Stimulated activated memory B cell treated with anti-CD40 and anti-IgM and Interleukin-4, amounts not matched to agents 10 μg/mL and 1 μg/mL and 100 μg/mL, for 72 hours (primary cell): ENCODE data around the gene CYYR1.

Experiments used
- ATAC-seq: fragments of 150-1000 bp; cut with Tn5 transposase; 2 replicates; pipeline ENCODE4 v1.10.0; 2021
- H3K27ac Mint-ChIP-seq: one replicate; pipeline ENCODE4 v1.8.0; 2022; ENCODE audit warnings: mild to moderate bottlenecking, mixed read lengths
- H3K27me3 Mint-ChIP-seq: one replicate; pipeline ENCODE4 v1.8.0; 2022; ENCODE audit warnings: mixed read lengths
- H3K36me3 Mint-ChIP-seq: one replicate; pipeline ENCODE4 v1.8.0; 2022; ENCODE audit warnings: mixed read lengths
- H3K4me1 Mint-ChIP-seq: one replicate; pipeline ENCODE4 v1.8.0; 2022; ENCODE audit warnings: mixed read lengths
- H3K4me3 Mint-ChIP-seq: one replicate; pipeline ENCODE4 v1.8.0; 2022; ENCODE audit warnings: mild to moderate bottlenecking, moderate library complexity, mixed read lengths
- H3K9me3 Mint-ChIP-seq: one replicate; pipeline ENCODE4 v1.8.0; 2022; ENCODE audit warnings: mixed read lengths

CYYR1 gene

GRCh38 chr21:26572702-26573381 is at the start of gene CYYR1:
TSS of gene CYYR1 (minus strand) at chr21:26573286. CDS start at chr21:26572940, 346 bp downstream.
- Mint-ChIP-seq H3K9me3 (peaks cover 5% of the 10 kb centered on the region), H3K36me3 (no peaks in the 10 kb centered on the region), H3K27ac (no peak within 1 kb of the TSS), H3K27me3 (peaks cover 17% of the 10 kb centered on the region), H3K4me1 (no peaks in the 10 kb centered on the region), H3K4me3 (no peak within 1 kb of the TSS)
- ATAC-seq = no peak

DNA sequence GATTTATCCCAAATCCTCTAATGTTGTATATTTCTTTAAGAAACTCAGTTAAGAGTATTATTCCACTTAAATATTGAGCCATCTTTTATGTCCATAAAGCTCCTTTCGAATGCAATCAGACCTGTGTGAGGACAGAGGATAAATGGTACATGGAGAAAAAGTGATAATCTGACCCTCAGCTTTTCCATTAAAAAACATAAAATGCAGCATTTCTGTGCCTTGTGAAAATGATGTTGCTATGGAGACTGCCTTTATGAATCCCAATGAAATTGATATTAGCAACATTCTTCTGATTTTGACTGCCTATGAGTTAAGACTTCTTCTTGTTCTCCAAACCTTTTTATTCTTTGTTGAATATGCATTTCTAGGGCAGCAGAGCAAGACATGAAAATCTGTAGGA is 44.1 kb upstream of the CYYR1 start:
- Mint-ChIP-seq H3K4me3 (no peak overlapping the region), H3K27me3 (no peaks in the 10 kb centered on the region), H3K27ac (no peak overlapping the region), H3K36me3 (no peaks in the 10 kb centered on the region), H3K4me1 (no peaks in the 10 kb centered on the region), H3K9me3 (no peaks in the 10 kb centered on the region)
- no peak for ATAC-seq

DNA sequence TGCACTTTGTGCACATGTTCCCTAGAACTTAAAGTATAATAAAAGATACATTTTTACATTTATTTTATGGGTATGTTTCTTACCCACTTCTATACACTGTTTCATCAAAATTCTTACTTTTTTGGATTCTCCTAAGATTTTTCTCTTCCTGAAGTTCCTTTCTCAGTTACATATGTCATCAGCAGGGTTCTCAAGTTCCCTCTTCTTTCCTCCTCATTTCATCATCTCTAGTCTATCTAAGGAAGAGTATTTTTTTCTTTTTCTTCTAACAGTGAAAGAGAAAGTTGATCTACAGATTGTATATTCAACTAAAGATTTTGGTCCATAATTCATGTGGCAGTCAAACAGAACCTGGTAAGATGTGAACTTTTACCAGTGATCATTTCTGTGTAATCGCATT is 41.2 kb upstream of the CYYR1 start:
- no peak overlapping the region for H3K27ac Mint-ChIP-seq
- no peak for ATAC-seq
- peaks cover 3% of the 10 kb centered on the region for H3K9me3 Mint-ChIP-seq
- H3K27me3 Mint-ChIP-seq = no peaks in the 10 kb centered on the region
- H3K4me3 Mint-ChIP-seq = no peak overlapping the region
- no peaks in the 10 kb centered on the region for H3K4me1 Mint-ChIP-seq
- H3K36me3 Mint-ChIP-seq = no peaks in the 10 kb centered on the region

- Mint-ChIP-seq H3K4me1 (no peaks in the 10 kb centered on the region), H3K27me3 (no peaks in the 10 kb centered on the region), H3K36me3 (no peaks in the 10 kb centered on the region), H3K9me3 (peaks cover 5% of the 10 kb centered on the region), H3K27ac (no peak overlapping the region), H3K4me3 (no peak overlapping the region)
- ATAC-seq = no peak
These were observed 26.2 kb upstream of the CYYR1 start for GRCh38 chr21:26599261-26599660.

DNA sequence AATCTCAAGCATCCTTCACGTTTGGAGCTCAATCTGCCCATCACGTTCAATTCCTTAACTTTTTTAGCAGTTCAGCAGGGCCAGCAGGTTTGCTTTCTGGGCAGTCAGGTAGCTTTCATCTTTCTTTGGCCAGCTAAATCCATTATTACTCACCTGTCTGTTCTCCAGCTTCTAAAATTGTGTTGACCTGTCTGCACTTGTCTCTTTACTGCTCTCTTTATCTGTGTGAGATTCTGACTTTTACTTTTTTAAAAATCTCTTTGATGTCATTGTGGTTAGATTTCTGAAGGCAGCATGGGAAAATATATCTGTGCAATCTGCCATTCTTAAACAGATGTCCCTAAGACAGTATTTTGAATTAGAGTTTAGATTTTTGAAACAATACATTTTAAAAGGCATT is 24.9 kb upstream of the CYYR1 start:
- Mint-ChIP-seq H3K27ac (no peak overlapping the region), H3K4me3 (no peak overlapping the region)
- no peak for ATAC-seq

DNA sequence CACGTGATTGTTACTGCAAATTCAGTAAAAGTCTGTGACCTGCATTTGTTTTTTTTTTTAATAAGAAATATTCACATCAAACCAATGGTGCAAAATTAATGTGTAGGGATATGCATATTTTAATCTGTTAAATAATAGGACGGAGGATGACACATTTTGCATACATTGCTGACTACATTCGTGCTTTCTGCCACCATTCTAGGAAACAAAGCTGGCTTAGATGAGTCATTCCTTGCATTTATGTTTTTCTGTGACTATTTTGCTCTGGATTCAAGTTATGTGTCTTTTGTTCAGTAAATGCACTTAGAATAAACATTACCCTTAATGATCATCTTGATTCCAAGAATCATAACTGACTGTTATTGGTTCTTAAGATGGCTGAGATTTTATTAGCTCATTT is 23.9 kb upstream of the CYYR1 start:
- no peak overlapping the region for H3K27ac Mint-ChIP-seq
- H3K4me1 Mint-ChIP-seq = no peaks in the 10 kb centered on the region
- no peak overlapping the region for H3K4me3 Mint-ChIP-seq
- no peaks in the 10 kb centered on the region for H3K36me3 Mint-ChIP-seq
- no peak for ATAC-seq
- peaks cover 3% of the 10 kb centered on the region for H3K9me3 Mint-ChIP-seq
- no peaks in the 10 kb centered on the region for H3K27me3 Mint-ChIP-seq

More for the DNA sequence above, 24.9 kb upstream of the CYYR1 start:
- H3K4me1 Mint-ChIP-seq = no peaks in the 10 kb centered on the region
- H3K9me3 Mint-ChIP-seq = peaks cover 5% of the 10 kb centered on the region
- no peaks in the 10 kb centered on the region for H3K36me3 Mint-ChIP-seq
- H3K27me3 Mint-ChIP-seq = no peaks in the 10 kb centered on the region

- Mint-ChIP-seq H3K27me3 (no peaks in the 10 kb centered on the region), H3K27ac (no peak overlapping the region), H3K4me3 (no peak overlapping the region), H3K4me1 (no peaks in the 10 kb centered on the region), H3K36me3 (no peaks in the 10 kb centered on the region), H3K9me3 (peaks cover 3% of the 10 kb centered on the region)
- ATAC-seq = no peak
These were observed 22.9 kb upstream of the CYYR1 start for GRCh38 chr21:26595971-26596370.

DNA sequence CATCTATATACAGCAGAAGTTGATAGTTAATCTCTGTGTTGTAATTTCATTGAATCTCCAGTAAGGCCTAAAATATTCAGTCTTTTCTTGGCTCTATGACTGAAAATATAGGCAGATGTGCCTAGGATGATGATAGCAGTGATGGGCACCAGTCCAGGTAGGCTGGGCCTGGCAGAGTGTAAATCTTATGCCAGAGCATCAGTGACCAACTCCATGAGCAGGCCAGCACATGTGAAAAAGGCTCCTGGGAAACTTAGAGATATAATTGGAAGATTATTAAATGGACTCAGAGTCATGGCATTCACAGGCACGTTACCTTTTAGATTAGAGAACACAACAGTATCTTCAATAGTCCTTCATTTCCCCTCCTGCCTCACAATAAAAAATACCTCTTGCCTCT is 20.7 kb upstream of the CYYR1 start:
- no peak for ATAC-seq
- Mint-ChIP-seq H3K9me3 (no peaks in the 10 kb centered on the region), H3K4me3 (no peak overlapping the region), H3K27me3 (no peaks in the 10 kb centered on the region), H3K36me3 (no peaks in the 10 kb centered on the region), H3K27ac (no peak overlapping the region), H3K4me1 (no peaks in the 10 kb centered on the region)

GRCh38 chr21:26591543-26591942 is 18.5 kb upstream of the CYYR1 start:
- no peak for ATAC-seq
- Mint-ChIP-seq H3K9me3 (no peaks in the 10 kb centered on the region), H3K27me3 (no peaks in the 10 kb centered on the region), H3K4me1 (no peaks in the 10 kb centered on the region), H3K4me3 (no peak overlapping the region), H3K36me3 (no peaks in the 10 kb centered on the region), H3K27ac (no peak overlapping the region)

DNA sequence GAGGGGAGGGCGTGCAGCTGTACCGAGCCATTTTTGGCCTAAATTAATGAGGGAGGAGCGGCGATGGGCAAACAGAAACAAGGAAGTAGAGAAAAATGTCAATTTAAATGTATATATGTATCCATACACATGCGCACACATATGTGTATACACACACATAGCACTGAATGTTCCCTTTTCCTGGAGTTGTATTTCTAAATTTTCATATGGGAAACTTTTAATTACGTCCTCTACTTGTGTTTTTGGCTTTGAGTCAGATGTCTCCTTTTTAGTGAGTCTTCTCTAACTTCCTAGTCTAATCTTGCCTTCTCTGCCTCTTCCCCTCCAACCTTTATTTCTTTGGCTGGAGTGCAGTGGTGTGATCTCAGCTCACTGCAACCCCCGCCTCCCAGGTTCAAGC is 15.4 kb upstream of the CYYR1 start:
- Mint-ChIP-seq H3K4me3 (no peak overlapping the region), H3K27me3 (no peaks in the 10 kb centered on the region), H3K27ac (no peak overlapping the region)

DNA sequence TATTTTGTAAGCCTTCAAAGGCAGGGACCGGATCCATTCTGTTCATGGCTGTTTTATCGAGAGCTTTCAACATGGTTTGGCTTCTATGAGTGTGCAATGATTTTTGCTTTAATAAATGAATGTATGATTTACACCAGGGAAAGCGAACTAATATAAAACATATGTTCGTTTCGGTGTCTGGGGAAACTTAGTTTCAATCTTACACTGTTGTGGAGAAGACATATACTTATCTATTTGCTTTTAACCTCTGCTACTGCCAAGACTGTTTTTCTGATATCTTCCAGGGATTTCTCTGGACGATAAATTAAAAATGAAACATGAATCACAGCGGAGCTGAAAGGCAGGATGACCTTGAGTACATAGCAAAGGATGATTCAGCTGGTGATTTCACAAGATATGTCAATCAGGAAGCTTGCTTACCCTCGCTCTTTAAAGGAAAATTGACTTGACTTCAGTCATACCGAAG is 14.7 kb upstream of the CYYR1 start:
- H3K27me3 Mint-ChIP-seq = no peaks in the 10 kb centered on the region
- H3K27ac Mint-ChIP-seq = no peak overlapping the region
- no peak for ATAC-seq
- no peaks in the 10 kb centered on the region for H3K36me3 Mint-ChIP-seq
- no peaks in the 10 kb centered on the region for H3K9me3 Mint-ChIP-seq
- no peak overlapping the region for H3K4me3 Mint-ChIP-seq
- H3K4me1 Mint-ChIP-seq = no peaks in the 10 kb centered on the region

More for the DNA sequence above, 15.4 kb upstream of the CYYR1 start:
- Mint-ChIP-seq H3K36me3 (no peaks in the 10 kb centered on the region), H3K9me3 (no peaks in the 10 kb centered on the region), H3K4me1 (no peaks in the 10 kb centered on the region)
- ATAC-seq = no peak

DNA sequence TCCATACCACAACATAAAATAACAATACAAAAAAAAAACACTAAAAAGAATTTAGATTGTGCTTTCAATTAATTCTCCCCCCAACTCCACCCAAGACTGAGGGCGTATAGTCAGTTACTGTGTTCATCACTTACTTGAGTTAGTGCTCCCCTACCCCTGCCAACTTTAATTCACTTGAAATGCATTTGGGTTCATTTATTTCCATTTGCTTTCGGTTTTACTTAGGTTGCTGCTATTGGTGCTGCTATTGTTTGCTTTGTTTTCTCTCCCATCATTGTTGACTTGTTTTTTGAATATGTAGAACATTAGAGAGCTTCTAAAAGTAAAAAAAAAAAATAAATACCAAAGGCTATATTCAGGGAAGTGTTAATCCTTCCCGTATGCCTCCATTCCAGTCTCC is 10.7 kb upstream of the CYYR1 start:
- no peak overlapping the region for H3K4me3 Mint-ChIP-seq
- H3K27ac Mint-ChIP-seq = no peak overlapping the region
- H3K36me3 Mint-ChIP-seq = no peaks in the 10 kb centered on the region
- peaks cover 7% of the 10 kb centered on the region for H3K9me3 Mint-ChIP-seq
- H3K4me1 Mint-ChIP-seq = no peaks in the 10 kb centered on the region
- ATAC-seq = no peak
- no peaks in the 10 kb centered on the region for H3K27me3 Mint-ChIP-seq

GRCh38 chr21:26581818-26582217 is 8.7 kb upstream of the CYYR1 start:
- Mint-ChIP-seq H3K4me3 (no peak overlapping the region), H3K27ac (no peak overlapping the region), H3K4me1 (no peaks in the 10 kb centered on the region), H3K27me3 (no peaks in the 10 kb centered on the region), H3K36me3 (no peaks in the 10 kb centered on the region), H3K9me3 (peaks cover 7% of the 10 kb centered on the region)
- ATAC-seq = no peak

- H3K4me1 Mint-ChIP-seq = no peaks in the 10 kb centered on the region
- ATAC-seq = no peak
- H3K9me3 Mint-ChIP-seq = peaks cover 5% of the 10 kb centered on the region
- H3K4me3 Mint-ChIP-seq = no peak overlapping the region
- H3K36me3 Mint-ChIP-seq = no peaks in the 10 kb centered on the region
- H3K27me3 Mint-ChIP-seq = peaks cover 17% of the 10 kb centered on the region
- no peak overlapping the region for H3K27ac Mint-ChIP-seq
These were observed 897 bp downstream of the CYYR1 start for GRCh38 chr21:26572076-26572701.

- peaks cover 5% of the 10 kb centered on the region for H3K9me3 Mint-ChIP-seq
- no peak overlapping the region for H3K27ac Mint-ChIP-seq
- H3K4me3 Mint-ChIP-seq = no peak overlapping the region
- H3K27me3 Mint-ChIP-seq = peaks cover 17% of the 10 kb centered on the region
- no peaks in the 10 kb centered on the region for H3K36me3 Mint-ChIP-seq
- no peaks in the 10 kb centered on the region for H3K4me1 Mint-ChIP-seq
- ATAC-seq = no peak
These were observed 2.9 kb downstream of the CYYR1 start for GRCh38 chr21:26570203-26570602.

- no peak for ATAC-seq
- Mint-ChIP-seq H3K27me3 (peaks cover 16% of the 10 kb centered on the region), H3K4me3 (no peak overlapping the region), H3K4me1 (no peaks in the 10 kb centered on the region), H3K36me3 (no peaks in the 10 kb centered on the region), H3K27ac (no peak overlapping the region), H3K9me3 (peaks cover 3% of the 10 kb centered on the region)
These were observed 7.5 kb downstream of the CYYR1 start for GRCh38 chr21:26565546-26565945.
